K562 (cell line): ENCODE data around the gene QKI. TPM values are rescaled to one million over a fixed set of nuclear protein-coding genes. Genes with fewer than 3 reads are reported as not detected.
A peak's percentile ranks its signal among the peaks of the same experiment; 100 is the strongest.

Source experiments
- ATAC-seq: fragments of 200-7000 bp; cut with Tn5 transposase; 3 replicates; pipeline ENCODE4 v1.9.1; 2020; ENCODE audit warnings: moderate library complexity
- BruUV-seq: library from RNA; stranded (reverse); fragments of 400-500 nt; replicated peaks from 2 replicates; lab custom pipeline; 2021; lab: Mats Ljungman, UMichigan
- CTCF ChIA-PET: fragments of 300-600 bp; formaldehyde crosslinking; extraction: SDS; loops from one replicate; lab custom pipeline; 2021; ENCODE audit warnings: low intra/inter-chr PET ratio; lab: Yijun Ruan, JAX
- POLR2A ChIA-PET: fragments of 300-600, 350-650 bp; sonication (Branson Sonifier 250); formaldehyde crosslinking; extraction: SDS; loops from one replicate; lab custom pipeline; 2021; ENCODE audit warnings: antibody characterized with exemption, inconsistent platforms; lab: Yijun Ruan, JAX
- DNase-seq, 4 experiments: peaks; one replicate each; pipeline versions ENCODE4 v3.0.0 to v3.0.0-alpha.2; 2011 to 2018; ENCODE audit warnings: low spot score in 3 of 4, mixed read lengths in 3 of 4; ENCODE audit errors: extremely low read depth in 1 of 4
- FAIRE-seq: peaks from 2 replicates; lab custom pipeline; 2011; peaks lifted over from hg19 to GRCh38; lab: Jason Lieb, UNC
- H2AFZ ChIP-seq: 2 replicates; pipeline ENCODE4 v1.6.0; 2011; ENCODE audit warnings: low read depth, low read length, control low read depth, inconsistent platforms
- H3K27ac ChIP-seq: fragments of 200-600 bp; 3 replicates; pipeline ENCODE4 v1.8.0; 2011; ENCODE audit warnings: low read depth, mild to moderate bottlenecking, control low read depth, inconsistent platforms, low read length, moderate library complexity, mixed read lengths; ENCODE audit errors: extremely low read depth
- H3K27me3 ChIP-seq, 2 experiments: fragments of 300-600 bp in 1 of 2; 2 replicates in 1 of 2; 3 replicates in 1 of 2; pipeline versions ENCODE4 v1.6.0 to v1.8.0; 2011; ENCODE audit warnings: inconsistent platforms in 2 of 2, low read length in 2 of 2, mild to moderate bottlenecking in 1 of 2, mixed read lengths in 1 of 2, moderate library complexity in 1 of 2; ENCODE audit not compliant: control insufficient read depth in 2 of 2, insufficient read depth in 2 of 2
- H3K36me3 ChIP-seq: fragments of 300-600 bp; 3 replicates; pipeline ENCODE4 v1.8.0; 2011; ENCODE audit warnings: mild to moderate bottlenecking, low read length, inconsistent platforms; ENCODE audit not compliant: control insufficient read depth, insufficient read depth
- H3K4me1 ChIP-seq, 2 experiments: fragments of 200-600 bp in 1 of 2; replicated peaks in 1 of 2; 2 replicates in 1 of 2; 3 replicates in 1 of 2; pipeline versions ENCODE4 v1.5.1 to v1.8.0; 2011; ENCODE audit warnings: inconsistent platforms in 2 of 2, low read length in 2 of 2, mild to moderate bottlenecking in 1 of 2, mixed read lengths in 1 of 2, moderate library complexity in 1 of 2; ENCODE audit not compliant: control insufficient read depth in 2 of 2, insufficient read depth in 2 of 2
- H3K4me2 ChIP-seq: 2 replicates; pipeline ENCODE4 v1.6.1; 2011; ENCODE audit warnings: low read length, control low read depth, inconsistent platforms, mixed read lengths; ENCODE audit not compliant: insufficient read depth
- H3K4me3 ChIP-seq: fragments of 200-600 bp; sonication (generic), shearing (Covaris generic); 2 replicates; pipeline ENCODE4 v1.5.1; 2016; ENCODE audit warnings: control low read depth, inconsistent platforms
- H3K79me2 ChIP-seq: fragments of 200-600 bp; 3 replicates; pipeline ENCODE4 v1.8.0; 2011; ENCODE audit warnings: low read length, inconsistent platforms; ENCODE audit not compliant: control insufficient read depth, insufficient read depth
- H3K9ac ChIP-seq, 2 experiments: 2 replicates each; pipeline versions ENCODE4 v1.6.0 to v1.6.1; 2011; ENCODE audit warnings: low read depth in 2 of 2, low read length in 2 of 2, control low read depth in 1 of 2, inconsistent platforms in 1 of 2, mild to moderate bottlenecking in 1 of 2, mixed read lengths in 1 of 2; ENCODE audit not compliant: insufficient read depth in 1 of 2
- H3K9me1 ChIP-seq: one replicate; pipeline ENCODE4 v1.6.0; 2011; ENCODE audit warnings: inconsistent platforms, mild to moderate bottlenecking, low read length, moderate library complexity; ENCODE audit not compliant: control insufficient read depth, insufficient read depth
- H3K9me3 ChIP-seq: replicated peaks from 2 replicates; pipeline ENCODE4 v1.5.1; 2011; ENCODE audit warnings: low read depth, low read length, inconsistent platforms; ENCODE audit not compliant: control insufficient read depth, insufficient read depth
- H4K20me1 ChIP-seq: replicated peaks from 2 replicates; pipeline ENCODE4 v1.6.1; 2011; ENCODE audit warnings: low read length, inconsistent platforms, mixed read lengths; ENCODE audit not compliant: control insufficient read depth, insufficient read depth
- DACH1 ChIP-seq: fragments of 450-650 bp; IDR thresholded peaks from 2 replicates; pipeline ENCODE4 v1.6.1; 2018; ENCODE audit not compliant: partially characterized antibody
- E2F3 ChIP-seq: fragments of 250-450 bp; sonication (Bioruptor Pico); IDR thresholded peaks from 2 replicates; pipeline ENCODE4 v1.4.0; 2020; ENCODE audit warnings: mild to moderate bottlenecking
- ELF1 ChIP-seq: fragments of 200-800 bp; sonication (Bioruptor generic); IDR thresholded peaks from 2 replicates; pipeline ENCODE4 v1.6.1; 2016; ENCODE audit warnings: missing genetic modification characterization, missing compliant biosample characterization
- GATA2 ChIP-seq: sonication (generic); formaldehyde crosslinking; IDR thresholded peaks from 2 replicates; pipeline ENCODE4 v1.4.0; 2020; ENCODE audit warnings: mild to moderate bottlenecking, missing genetic modification reagents
- HNRNPK ChIP-seq: fragments of 200-400 bp; formaldehyde crosslinking; IDR thresholded peaks from one replicate; pipeline ENCODE4 v1.6.1; 2018; ENCODE audit warnings: mild to moderate bottlenecking, low read depth, low read length; ENCODE audit not compliant: poor library complexity, severe bottlenecking
- KDM2B ChIP-seq: fragments of 250-450 bp; sonication (Bioruptor Pico); IDR thresholded peaks from 2 replicates; pipeline ENCODE4 v1.8.0; 2021; ENCODE audit warnings: mild to moderate bottlenecking, moderate library complexity
- NFYB ChIP-seq: IDR thresholded peaks from 2 replicates; pipeline ENCODE4 v1.6.1; 2011; ENCODE audit warnings: mild to moderate bottlenecking, moderate library complexity; ENCODE audit not compliant: insufficient read length; ENCODE audit errors: extremely low read depth
- SLC30A9 ChIP-seq: fragments of 250-450 bp; sonication (Bioruptor Pico); IDR thresholded peaks from 2 replicates; pipeline ENCODE4 v1.8.0; 2022; ENCODE audit warnings: mild to moderate bottlenecking, moderate library complexity
- SRF ChIP-seq, 2 experiments: fragments of 250-450, 450-650 bp in 1 of 2; sonication (Bioruptor Pico) in 1 of 2; sonication (generic) in 1 of 2; formaldehyde crosslinking; IDR thresholded peaks; 2 replicates each; pipeline versions ENCODE4 v1.5.0 to v1.5.1; 2020 to 2022; ENCODE audit warnings: mild to moderate bottlenecking in 1 of 2, missing genetic modification reagents in 1 of 2
- TGIF2 ChIP-seq: sonication (generic); formaldehyde crosslinking; IDR thresholded peaks from 2 replicates; pipeline ENCODE4 v1.8.1; 2022; ENCODE audit warnings: mild to moderate bottlenecking, missing genetic modification reagents, moderate library complexity
- THRAP3 ChIP-seq: fragments of 450-650 bp; IDR thresholded peaks from 2 replicates; pipeline ENCODE4 v1.6.1; 2016; ENCODE audit warnings: mild to moderate bottlenecking, inconsistent platforms, borderline replicate concordance
- ZFP36 ChIP-seq: fragments of 150-350 bp; IDR thresholded peaks from 2 replicates; pipeline ENCODE4 v1.6.1; 2018; ENCODE audit warnings: low read length, low read depth; ENCODE audit not compliant: partially characterized antibody
- ZNF586 ChIP-seq: fragments of 450-650 bp; formaldehyde crosslinking; conservative IDR thresholded peaks from 2 replicates; pipeline ENCODE4 v1.4.0; 2020; ENCODE audit warnings: mild to moderate bottlenecking, moderate library complexity
- ZNF780A ChIP-seq: fragments of 250-450 bp; sonication (Bioruptor Pico); IDR thresholded peaks from 2 replicates; pipeline ENCODE4 v1.5.0; 2021; ENCODE audit warnings: mild to moderate bottlenecking
- WGBS: fragments of 100-300 bp; shearing (Covaris generic); methylation state at CpG from one replicate; pipeline ENCODE4 v1.1.6; 2016; ENCODE audit warnings: low coverage, mixed read lengths; ENCODE audit not compliant: insufficient coverage; ENCODE audit errors: missing lambda C conversion rate; 5-methylcytosine and 5-hydroxymethylcytosine counted together
- in situ Hi-C: fragments of 300-500 bp; cut with MboI; formaldehyde crosslinking; loops from 4 replicates; pipeline ENCODE4 v1.15.0; 2018; ENCODE audit warnings: inconsistent platforms, mixed read lengths
- intact Hi-C: fragments of 100-400 bp; cut with micrococcal nuclease; formaldehyde crosslinking; loops from 2 replicates; pipeline ENCODE4 v1.14.2; 2022
- polyA plus RNA-seq, 8 experiments: library from polyadenylated mRNA; depleted of rRNA in 4 of 8; stranded (reverse) in 5 of 8; unstranded in 3 of 8; fragments of >200 nt; fragmentation: Nextera tagmentation in 2 of 8; fragmentation: Illumina TruSeq in 1 of 8; extraction: Ambion mirVana in 2 of 8; extraction: Trizol in 1 of 8; gene quantifications; 2 replicates each; pipeline versions ENCODE4 v1.2.1 to v1.2.3, GENCODE V29; 2011 to 2014; ENCODE audit warnings: inconsistent platforms in 1 of 8, missing spikeins in 1 of 8
- total RNA-seq, 7 experiments: library from RNA; depleted of rRNA in 6 of 7; stranded (reverse); fragments of >200 nt in 6 of 7; fragmentation: Illumina TruSeq in 2 of 7; extraction: Trizol in 2 of 7; gene quantifications; 2 replicates each; pipeline versions ENCODE4 v1.2.1 to v1.2.3, GENCODE V29; 2011 to 2021; ENCODE audit warnings: low replicate concordance in 1 of 7
- TF ChIP-seq, protein P1 (sequence below): fragments of 450-650 bp; formaldehyde crosslinking; IDR thresholded peaks from 2 replicates; pipeline ENCODE4 v1.4.0; 2020; ENCODE audit warnings: mild to moderate bottlenecking
- TF ChIP-seq, protein P2 (sequence below): fragments of 250-450 bp; sonication (Bioruptor Pico); IDR thresholded peaks from 2 replicates; pipeline ENCODE4 v1.8.0; 2021; ENCODE audit warnings: borderline replicate concordance, mild to moderate bottlenecking, moderate library complexity; ENCODE audit not compliant: poor library complexity, severe bottlenecking
- TF ChIP-seq, protein P3 (sequence below), 3 experiments: fragments of 200-800 bp in 1 of 3; fragments of 250-450 bp in 1 of 3; fragments of 450-650 bp in 1 of 3; sonication (Bioruptor Pico) in 1 of 3; sonication (Bioruptor generic) in 1 of 3; formaldehyde crosslinking in 1 of 3; IDR thresholded peaks; 2 replicates each; pipeline versions ENCODE4 v1.6.1 to v1.8.0; 2016 to 2022; ENCODE audit warnings: mild to moderate bottlenecking in 2 of 3, missing genetic modification characterization in 2 of 3, missing compliant biosample characterization in 1 of 3, moderate library complexity in 1 of 3

QKI gene
- total and polyA plus RNA-seq, 9 of the 15 experiments (the other 6 are each of a cell fraction or from before 2014, with no cell fraction given): 20.4 to 215 (median 123) TPM

DNA sequence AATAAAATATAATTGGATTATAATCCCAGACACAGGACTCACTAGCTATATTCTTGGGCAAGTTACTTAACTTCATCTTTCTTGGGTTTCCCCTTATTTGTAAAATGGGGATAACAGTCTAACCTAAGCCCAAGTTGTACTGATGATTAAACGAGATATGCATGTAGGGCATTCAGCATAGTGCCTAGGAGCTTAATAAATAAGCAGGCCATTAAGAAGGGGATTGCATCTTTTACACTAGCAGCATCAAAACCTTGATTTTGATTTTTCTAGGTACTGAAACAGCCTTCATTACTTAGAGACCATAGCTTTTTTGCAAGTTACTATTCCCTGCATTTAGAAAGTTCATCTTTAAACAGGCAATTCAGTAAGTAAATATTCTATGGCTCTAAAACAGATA is 2.2 kb upstream of the QKI start:
- Histone ChIP-seq H3K4me3 (peak overlapping the region; percentile 87), H3K36me3 (no peaks in the 10 kb centered on the region), H3K27me3 (no peaks in the 10 kb centered on the region), H4K20me1 (no peaks in the 10 kb centered on the region; the same call in 1 of the 2 replicates), H3K79me2 (peaks cover 39% of the 10 kb centered on the region), H3K9me3 (no peaks in the 10 kb centered on the region), H3K27ac (no peak overlapping the region), H2AFZ (no peak overlapping the region), H3K4me2 (peak overlapping the region; percentile 89), H3K9me1 (no peaks in the 10 kb centered on the region), H3K9ac (peak overlapping the region in 1 of 2 experiments; percentile 85; a peak in 2 of 4 replicates), H3K4me1 (peaks cover 0 to 12% of the 10 kb centered on the region in 2 experiments; a peak in 3 of 5 replicates)
- in situ Hi-C loops (no loop called here), intact Hi-C loops (loop anchor here (5.0 kb wide), 1 partner anchor 695 kb away; no protein-coding TSS in a partner anchor)
- CTCF ChIA-PET: no interaction called here
- POLR2A ChIA-PET: interaction anchor here (0.6 to 1.4 kb wide), 6 partner anchors 10 to 474 kb away, joined by 3 to 6 read pairs (median 4); no protein-coding TSS in a partner anchor
- 23% methylated on average over 1 of the region's 1 CpG for WGBS
- ATAC-seq: no peak
- no TSS peak for BruUV-seq
- FAIRE-seq: no peak
- DNase-seq: no peak
- no peak for TF ChIP-seq THRAP3
- TF ChIP-seq KDM2B (CRISPR knock-in tag): no peak
- TF ChIP-seq ELF1: no peak
- TF ChIP-seq ZNF586: no peak
- peak; percentile 71 for TF ChIP-seq DACH1
- no peak for TF ChIP-seq E2F3 (CRISPR knock-in tag)
- no peak for TF ChIP-seq HNRNPK
- no peak for TF ChIP-seq ZNF780A (CRISPR knock-in tag)
- TF ChIP-seq, protein P1, sequence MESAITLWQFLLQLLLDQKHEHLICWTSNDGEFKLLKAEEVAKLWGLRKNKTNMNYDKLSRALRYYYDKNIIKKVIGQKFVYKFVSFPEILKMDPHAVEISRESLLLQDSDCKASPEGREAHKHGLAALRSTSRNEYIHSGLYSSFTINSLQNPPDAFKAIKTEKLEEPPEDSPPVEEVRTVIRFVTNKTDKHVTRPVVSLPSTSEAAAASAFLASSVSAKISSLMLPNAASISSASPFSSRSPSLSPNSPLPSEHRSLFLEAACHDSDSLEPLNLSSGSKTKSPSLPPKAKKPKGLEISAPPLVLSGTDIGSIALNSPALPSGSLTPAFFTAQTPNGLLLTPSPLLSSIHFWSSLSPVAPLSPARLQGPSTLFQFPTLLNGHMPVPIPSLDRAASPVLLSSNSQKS (CRISPR knock-in tag): no peak
- TF ChIP-seq ZFP36: no peak
- no peak for TF ChIP-seq TGIF2 (CRISPR knock-in tag)
- TF ChIP-seq GATA2 (CRISPR knock-in tag): 0 out of 2 replicates have a peak, but pooled peaks have one; percentile 11
- TF ChIP-seq, protein P2, sequence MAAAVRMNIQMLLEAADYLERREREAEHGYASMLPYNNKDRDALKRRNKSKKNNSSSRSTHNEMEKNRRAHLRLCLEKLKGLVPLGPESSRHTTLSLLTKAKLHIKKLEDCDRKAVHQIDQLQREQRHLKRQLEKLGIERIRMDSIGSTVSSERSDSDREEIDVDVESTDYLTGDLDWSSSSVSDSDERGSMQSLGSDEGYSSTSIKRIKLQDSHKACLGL (CRISPR knock-in tag): no peak
- TF ChIP-seq, protein P3, sequence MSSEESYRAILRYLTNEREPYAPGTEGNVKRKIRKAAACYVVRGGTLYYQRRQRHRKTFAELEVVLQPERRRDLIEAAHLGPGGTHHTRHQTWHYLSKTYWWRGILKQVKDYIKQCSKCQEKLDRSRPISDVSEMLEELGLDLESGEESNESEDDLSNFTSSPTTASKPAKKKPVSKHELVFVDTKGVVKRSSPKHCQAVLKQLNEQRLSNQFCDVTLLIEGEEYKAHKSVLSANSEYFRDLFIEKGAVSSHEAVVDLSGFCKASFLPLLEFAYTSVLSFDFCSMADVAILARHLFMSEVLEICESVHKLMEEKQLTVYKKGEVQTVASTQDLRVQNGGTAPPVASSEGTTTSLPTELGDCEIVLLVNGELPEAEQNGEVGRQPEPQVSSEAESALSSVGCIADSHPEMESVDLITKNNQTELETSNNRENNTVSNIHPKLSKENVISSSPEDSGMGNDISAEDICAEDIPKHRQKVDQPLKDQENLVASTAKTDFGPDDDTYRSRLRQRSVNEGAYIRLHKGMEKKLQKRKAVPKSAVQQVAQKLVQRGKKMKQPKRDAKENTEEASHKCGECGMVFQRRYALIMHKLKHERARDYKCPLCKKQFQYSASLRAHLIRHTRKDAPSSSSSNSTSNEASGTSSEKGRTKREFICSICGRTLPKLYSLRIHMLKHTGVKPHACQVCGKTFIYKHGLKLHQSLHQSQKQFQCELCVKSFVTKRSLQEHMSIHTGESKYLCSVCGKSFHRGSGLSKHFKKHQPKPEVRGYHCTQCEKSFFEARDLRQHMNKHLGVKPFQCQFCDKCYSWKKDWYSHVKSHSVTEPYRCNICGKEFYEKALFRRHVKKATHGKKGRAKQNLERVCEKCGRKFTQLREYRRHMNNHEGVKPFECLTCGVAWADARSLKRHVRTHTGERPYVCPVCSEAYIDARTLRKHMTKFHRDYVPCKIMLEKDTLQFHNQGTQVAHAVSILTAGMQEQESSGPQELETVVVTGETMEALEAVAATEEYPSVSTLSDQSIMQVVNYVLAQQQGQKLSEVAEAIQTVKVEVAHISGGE (CRISPR knock-in tag; IDR thresholded peaks at IDR 0.05): no peak
- TF ChIP-seq NFYB: no peak
- no peak for TF ChIP-seq SLC30A9 (CRISPR knock-in tag)
- TF ChIP-seq SRF (CRISPR knock-in tag; IDR thresholded peaks at IDR 0.05): peak in 1 of 2 experiments; percentile 91; a peak in 1 of 4 replicates
